Lower leg skin (tissue), 3 donors: ENCODE measurements around the gene CTNS.

Experiments used
- CTCF ChIP-seq, 3 donors: fragments of 450-650 bp; IDR thresholded peaks; one replicate each; pipeline ENCODE4 v1.5.1; 2016; ENCODE audit warnings: antibody characterized with exemption in 3 of 3, mild to moderate bottlenecking in 3 of 3, moderate library complexity in 2 of 3
- POLR2A ChIP-seq, 2 donors: fragments of 450-650 bp; IDR thresholded peaks; one replicate each; pipeline ENCODE4 v1.6.1; 2016 to 2017; ENCODE audit warnings: antibody characterized with exemption in 2 of 2, mild to moderate bottlenecking in 1 of 2, moderate library complexity in 1 of 2

- TF ChIP-seq CTCF (IDR thresholded peaks at IDR 0.05) (peak in 1 of 3 donors; percentile 27), POLR2A (IDR thresholded peaks at IDR 0.05) (no peak)
Observed at GRCh38 chr17:3683054-3683511, 46.5 kb downstream of the CTNS start.
